NCI-H1436 treated with DMSO at 0.1 percent for 48 hours (cell line): ENCODE data around the gene ADK.
"Not testable (repeated sequence)": the region's sequence is repeated elsewhere in the genome, so short reads cannot be mapped to it uniquely, and the experiment has no call there.

Experiments
- DNase-seq: peaks from one replicate; lab custom pipeline; 2025; lab: John Stamatoyannopoulos, UW

ADK gene

GRCh38 chr10:74186678-74187077 is 35.7 kb downstream of the ADK start:
- no peak for DNase-seq

DNA sequence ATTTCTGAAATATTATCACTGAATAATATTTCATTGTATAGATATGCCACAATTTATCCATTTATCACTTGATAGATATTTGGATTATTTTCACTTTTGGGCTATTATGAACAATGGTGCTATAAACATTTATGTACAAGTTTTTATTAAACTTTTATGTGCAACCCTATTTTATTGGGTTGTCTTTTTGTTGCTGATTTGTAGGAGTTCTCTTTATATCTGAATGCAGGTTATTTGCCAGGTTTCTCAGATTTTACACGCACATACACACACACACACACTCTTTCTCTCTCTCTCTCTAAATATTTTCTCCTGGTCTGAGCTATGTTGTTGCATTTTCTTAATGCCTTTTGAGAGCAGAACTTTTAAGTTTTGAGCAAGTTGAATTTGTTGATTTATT is 36.2 kb downstream of the ADK start:
- DNase-seq, result no peak

DNA sequence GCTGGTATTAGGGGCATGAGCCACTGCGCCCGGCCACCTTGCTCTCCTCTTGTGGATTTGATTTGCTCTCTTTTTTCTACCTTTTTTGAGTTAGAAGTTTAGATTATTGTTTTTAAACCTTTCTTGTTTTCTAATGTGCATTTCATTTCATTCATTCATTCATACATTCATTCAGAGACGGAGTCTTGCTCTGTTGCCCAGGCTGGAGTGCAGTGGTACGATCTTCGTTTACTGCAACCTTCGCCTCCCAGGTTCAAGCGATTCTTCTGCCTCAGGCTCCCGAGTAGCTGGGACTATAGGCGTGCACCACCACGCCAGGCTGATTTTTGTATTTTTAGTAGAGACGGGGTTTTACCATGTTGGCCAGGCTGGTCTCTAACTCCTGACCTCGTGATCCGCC is 37.6 kb downstream of the ADK start:
- DNase-seq, result not testable (repeated sequence)

DNA sequence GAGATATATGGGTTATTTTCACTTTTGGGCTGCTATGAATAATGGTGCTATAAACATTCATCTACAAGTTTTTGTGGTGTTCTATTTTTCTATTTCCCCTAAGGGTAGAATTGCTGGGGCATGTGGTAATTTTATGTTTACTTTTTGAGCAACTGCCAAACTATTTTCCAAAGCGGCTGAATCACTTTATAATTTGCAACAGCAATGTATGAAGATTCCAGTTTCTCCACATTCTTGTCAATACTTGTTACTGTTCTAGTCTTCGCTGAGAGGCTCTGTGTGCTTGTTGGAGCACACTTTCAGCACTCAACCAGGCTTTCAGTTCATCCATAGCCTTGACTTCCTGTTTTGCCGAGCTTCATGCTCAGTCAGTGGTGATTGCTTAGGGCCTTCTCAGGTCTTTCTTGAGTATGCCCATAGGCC is 39.0 kb downstream of the ADK start:
- no peak for DNase-seq

GRCh38 chr10:74190494-74190893 is 39.5 kb downstream of the ADK start:
- DNase-seq, result no peak

DNA sequence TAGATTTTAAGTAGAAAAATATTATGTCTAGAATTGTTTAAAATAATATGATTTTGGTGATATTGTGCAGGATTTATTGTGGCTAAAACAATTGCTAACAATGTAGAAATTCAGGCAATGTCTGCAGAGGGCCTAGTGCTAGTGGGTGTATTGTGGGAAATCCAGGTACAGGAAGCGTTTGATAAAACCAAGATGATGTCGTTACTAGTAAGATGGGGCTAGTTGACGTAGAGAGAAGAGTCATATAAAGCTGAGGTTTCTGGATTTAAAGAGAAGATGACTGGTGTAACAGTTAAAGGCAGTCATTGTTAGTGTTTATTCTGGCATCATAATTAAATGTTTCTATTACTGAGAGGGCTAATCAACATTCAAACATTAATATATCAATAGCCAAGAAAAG is 43.5 kb downstream of the ADK start:
- DNase-seq, result no peak

DNA sequence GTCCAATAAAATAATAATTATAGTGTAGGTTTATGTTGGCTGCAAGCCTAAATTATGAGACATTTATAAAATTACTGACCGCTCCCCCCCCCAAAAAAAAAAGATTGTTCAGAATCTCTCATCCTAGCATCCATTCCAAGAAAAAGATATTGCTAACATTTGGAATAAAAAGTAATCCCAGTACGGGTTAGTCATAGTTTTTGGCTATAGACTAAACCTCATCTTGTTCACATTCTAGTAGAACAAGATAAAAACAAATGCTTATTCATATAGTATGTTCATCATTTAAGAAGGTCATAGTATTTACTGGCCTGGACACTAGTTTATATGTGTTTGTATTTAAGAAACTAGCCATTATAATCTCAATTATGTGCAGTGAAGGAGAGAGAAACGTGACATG is 44.0 kb downstream of the ADK start:
- DNase-seq, result no peak

DNA sequence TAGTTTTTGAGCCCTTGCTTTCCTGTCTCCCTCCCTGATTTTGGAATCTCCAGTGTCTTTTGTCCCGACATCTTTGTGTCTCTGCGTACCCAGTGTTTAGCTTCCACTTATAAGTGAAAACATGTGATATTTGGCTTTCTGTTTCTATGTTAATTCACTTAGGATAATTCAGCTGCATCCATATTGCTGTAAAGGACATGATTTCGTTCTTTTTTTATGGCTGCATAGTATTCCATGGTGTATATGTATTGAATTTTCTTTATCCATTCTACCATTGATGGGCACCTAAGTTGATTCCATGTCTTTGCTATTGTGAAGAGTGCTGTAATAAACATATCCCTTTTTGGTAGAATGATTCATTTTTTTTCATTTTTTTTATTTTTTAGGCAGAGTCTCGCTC is 48.3 kb downstream of the ADK start:
- no peak for DNase-seq

DNA sequence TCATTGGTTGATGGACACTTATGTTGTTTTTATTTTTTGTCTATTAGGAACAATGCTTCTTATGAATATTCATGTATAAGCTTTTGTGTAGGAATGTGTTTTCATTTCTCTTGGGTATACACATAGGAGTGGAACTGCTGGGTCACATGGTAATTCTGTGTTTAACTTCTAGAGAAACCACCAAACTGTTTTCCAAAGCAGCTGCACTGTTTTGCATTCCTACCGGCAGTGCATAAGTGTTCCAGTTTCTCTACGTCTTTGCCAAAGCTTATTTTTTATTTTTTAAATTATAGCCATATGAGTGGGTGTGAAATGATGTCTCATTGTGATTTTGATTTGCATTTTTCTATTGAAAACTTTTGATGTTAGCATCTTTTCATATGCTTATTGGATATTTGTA is 51.3 kb downstream of the ADK start:
- no peak for DNase-seq

DNA sequence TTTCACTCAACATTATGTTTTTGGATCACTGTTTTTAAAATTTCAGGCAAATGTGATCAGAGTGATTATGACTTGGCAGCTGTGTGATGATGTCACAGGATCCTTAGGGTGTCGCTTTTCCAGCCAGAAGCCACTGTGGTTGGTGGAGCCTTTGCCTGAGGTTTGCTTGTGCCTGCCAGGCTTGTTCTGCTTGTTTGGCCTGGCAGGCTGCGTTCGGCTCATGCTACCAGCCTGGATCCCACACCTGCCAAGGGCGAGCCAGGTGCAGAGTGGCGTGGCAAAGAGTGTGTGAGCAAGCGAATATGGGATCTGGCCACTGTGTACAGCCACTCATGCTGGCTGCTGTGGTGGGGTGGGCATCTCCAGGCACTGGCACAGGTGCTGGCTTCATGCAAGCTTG is 55.7 kb downstream of the ADK start:
- no peak for DNase-seq

DNA sequence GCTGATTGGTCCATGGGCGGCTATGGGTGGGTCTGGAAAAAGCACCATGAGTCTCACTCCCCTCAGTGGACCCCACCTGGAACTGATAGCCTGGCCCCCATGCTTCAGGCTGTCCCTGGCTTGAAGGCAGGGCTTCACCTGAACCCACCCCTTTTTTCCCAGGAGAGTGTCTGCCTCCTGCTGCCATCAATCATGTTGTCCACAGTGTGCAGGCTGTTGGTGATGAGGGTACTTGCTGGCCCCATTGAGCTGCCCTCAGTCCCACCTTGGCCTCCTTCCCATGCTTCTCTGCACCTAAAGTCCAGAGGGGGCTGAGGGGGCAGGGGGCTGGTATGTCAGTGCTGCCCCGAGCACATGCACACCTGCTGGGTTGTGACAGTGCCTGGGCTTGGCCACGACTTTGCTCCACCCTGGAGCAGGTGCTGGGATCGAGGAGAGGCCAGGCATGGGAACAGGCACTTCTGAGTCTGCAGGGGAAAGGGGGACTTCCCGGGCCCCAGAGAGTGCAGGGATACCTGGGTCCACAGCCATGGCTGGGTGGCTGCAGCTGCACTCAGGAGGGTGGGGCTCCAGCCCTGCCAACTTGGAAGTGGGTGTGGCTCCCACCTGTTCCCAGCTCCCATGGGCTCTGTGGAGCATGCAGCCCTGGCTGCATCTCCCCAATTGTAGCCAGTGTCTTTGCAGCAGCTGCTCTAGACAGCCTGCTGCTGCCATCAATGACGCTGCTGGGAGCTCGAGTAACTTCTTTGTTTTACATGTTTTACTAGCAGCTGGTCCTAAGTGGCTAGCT is 56.9 kb downstream of the ADK start:
- no peak for DNase-seq

- DNase-seq, result no peak
These were observed 58.0 kb downstream of the ADK start for GRCh38 chr10:74208997-74209396.

- no peak for DNase-seq
These were observed 62.0 kb downstream of the ADK start for GRCh38 chr10:74213019-74213418.

DNA sequence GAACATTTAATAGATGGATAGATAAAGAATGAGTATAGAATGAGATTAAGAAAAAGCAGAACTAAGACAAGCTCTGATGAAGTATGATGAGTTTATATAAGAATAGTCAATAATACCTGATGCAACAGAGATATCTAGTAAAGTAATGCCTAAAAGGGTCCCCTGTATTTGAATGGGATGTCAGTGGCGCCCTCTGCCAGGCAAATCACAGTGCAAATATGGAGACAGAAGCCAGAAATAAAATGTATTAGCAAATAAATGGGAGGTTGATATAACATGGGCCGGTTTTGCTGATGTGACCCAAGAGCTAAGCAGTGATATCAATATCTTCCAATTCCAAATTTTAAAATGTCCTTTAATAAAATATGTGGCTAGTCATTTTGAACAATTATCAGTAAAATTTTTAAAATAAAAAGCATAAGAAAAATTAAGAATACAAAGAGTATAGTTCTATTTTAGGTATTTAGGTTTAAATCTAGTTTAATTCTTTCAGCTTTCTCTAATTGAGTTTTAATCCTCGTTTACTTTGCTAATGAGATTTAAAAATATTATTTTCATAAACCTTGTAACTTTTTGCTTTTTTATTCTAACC is 62.6 kb downstream of the ADK start:
- no peak for DNase-seq

DNA sequence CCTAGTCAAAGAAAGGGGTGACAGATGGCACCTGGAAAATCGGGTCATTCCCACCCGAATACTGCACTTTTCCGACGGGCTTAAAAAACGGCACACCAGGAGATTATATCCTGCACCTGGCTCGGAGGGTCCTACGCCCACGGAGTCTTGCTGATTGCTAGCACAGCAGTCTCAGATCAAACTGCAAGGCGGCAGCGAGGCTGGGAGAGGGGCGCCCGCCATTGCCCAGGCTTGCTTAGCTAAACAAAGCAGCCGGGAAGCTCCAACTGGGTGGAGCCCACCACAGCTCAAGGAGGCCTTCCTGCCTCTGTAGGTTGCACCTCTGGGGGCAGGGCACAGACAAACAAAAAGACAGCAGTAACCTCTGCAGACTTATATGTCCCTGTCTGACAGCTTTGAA is 66.1 kb downstream of the ADK start:
- DNase-seq, result not testable (repeated sequence)

DNA sequence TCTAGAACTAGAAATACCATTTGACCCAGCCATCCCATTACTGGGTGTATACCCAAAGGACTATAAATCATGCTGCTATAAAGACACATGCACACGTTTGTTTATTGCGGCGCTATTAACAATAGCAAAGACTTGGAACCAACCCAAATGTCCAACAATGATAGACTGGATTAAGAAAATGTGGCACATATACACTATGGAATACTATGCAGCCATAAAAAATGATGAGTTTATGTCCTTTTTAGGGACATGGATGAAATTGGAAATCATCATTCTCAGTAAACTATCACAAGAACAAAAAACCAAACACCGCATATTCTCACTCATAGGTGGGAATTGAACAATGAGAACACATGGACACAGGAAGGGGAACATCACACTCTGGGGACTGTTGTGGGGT is 71.4 kb downstream of the ADK start:
- DNase-seq, result not testable (repeated sequence)

DNA sequence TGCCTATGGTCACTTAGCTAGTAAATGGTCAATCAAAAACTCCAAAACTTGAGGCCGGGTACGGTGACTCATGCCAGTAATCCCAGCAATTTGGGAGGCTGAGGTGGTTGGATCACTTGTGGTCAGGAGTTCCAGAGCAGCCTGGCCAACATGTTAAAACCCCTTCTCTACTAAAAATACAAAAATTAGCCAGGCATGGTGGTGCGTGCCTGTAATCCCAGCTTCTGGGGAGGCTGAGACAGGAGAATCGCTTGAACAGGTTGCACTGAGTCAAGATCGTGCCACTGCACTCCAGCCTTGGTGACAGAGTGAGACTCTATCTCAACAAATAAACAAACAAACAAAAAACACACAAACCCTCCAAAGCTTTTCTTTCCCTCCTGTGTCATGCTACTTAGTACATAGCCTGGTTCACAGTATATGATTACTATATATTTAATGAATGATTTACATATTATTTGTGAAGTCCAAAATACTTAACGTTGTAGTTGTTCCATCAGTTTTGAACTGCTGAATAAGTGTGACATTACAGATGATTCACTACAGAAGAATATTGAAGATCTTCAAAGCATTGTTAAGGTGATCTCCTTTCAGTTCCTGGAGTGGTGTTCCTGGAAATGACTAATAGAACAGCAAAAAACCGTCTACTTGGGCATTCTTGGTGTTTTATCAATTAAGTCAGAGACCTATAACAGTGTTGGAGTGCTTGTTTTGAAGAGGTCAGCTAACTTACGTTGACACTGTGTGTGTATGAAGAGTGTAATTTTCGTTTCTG is 72.9 kb downstream of the ADK start:
- no peak for DNase-seq

DNA sequence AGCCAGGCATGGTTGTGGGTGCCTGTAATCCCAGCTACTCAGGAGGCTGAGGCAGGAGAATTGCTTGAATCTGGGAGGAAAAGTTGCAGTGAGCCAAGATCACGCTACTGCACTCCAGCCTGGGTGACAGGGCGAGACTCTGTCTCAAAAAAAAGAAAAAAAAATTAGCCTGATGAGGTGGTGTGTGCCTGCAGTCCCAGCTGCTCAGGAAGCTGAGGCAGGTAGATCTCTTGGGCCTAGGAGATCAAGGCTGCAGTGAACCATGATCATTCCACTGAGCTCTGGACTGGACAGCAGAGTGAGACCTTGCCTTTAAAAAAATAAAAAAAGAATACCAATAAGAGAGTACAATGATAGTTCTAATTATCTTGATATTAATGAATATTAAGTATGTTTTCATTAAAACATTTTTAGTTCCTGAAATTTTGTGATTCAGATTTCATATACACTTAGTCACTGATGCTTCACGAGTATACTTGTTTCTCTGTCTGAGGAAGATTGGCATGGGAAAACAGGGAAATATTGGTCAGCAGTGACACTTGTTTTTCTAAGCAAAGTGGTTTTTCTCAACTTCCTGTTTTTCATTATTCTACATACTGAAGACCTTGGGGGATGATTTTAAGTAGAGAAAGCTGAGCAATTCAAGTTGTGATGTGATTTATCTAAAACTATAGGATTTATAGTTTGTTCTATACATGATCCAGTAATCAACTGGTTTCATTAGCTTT is 76.8 kb downstream of the ADK start:
- no peak for DNase-seq

DNA sequence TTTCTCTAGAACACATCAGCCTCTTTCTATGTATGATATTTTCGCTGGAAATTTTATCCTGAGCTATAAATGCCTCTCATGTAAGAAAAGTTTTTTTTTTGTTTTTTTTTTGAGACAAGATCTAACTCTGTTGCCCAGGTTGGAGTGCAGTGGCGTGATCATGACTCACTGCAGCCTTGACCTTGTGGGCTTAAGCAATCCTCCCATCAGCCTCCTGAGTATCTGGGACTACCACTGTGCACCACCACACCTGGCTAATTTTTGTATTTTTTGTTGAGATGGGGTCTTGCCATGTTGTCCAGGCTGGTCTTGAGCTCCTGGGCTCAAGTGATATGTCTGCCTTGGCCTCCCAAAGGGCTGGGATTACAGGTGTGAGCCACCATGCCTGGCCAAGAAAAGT is 80.4 kb downstream of the ADK start:
- no peak for DNase-seq

- DNase-seq, result no peak
These were observed 82.3 kb downstream of the ADK start for GRCh38 chr10:74233281-74233680.

DNA sequence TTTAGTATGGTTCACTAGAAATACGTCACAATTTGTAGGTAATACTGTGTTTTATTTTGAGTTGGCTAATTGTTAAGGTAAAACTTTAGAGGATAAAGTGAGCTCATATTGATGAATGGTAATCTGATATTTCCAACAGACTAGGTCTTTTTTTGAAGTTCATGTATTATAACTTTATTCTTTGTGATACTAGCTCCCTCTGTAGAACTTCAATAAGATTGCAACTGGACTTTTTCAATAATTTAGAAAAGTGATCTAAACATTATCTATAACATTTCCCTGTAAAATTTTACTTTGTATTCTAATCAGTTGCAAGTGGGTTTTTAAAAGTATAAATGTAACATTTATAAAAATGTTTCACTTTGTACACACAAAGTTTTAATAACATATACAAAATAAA is 83.5 kb downstream of the ADK start:
- DNase-seq, result no peak

DNA sequence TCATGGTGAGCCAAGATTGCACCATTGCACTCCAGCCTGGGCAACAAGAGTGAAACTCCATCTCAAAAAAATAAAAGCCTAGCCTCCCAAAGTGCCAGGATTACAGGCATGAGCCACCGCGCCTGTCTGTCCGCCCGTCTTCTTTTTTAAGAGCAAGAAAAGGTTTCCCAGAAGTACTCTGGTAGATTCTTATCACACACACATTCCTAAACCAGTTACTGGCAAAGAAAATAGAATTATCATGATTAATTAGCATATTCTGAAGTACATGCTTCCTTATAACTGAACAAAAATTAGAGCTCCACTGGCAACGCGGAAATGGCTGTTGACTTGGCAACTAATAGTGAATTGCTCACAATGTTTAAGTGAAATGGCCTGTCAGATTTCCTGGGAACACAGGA is 87.0 kb downstream of the ADK start:
- no peak for DNase-seq

- no peak for DNase-seq
These were observed 87.5 kb downstream of the ADK start for GRCh38 chr10:74238516-74238915.
